Osteoblast (primary cell): ENCODE data around the gene MYCN. TPM values are rescaled to one million over a fixed set of nuclear protein-coding genes. Genes with fewer than 3 reads are reported as not detected.

Experiments used
- DNase-seq: peaks from one replicate; pipeline ENCODE4 v3.0.0; 2011; ENCODE audit warnings: low spot score, mixed read lengths; ENCODE audit not compliant: insufficient read length; ENCODE audit errors: missing footprints
- H2AFZ ChIP-seq: 2 replicates; pipeline ENCODE4 v1.6.0; 2011; ENCODE audit warnings: mild to moderate bottlenecking, low read length
- H3K27ac ChIP-seq: 2 replicates; pipeline ENCODE4 v1.5.1; 2011; ENCODE audit warnings: mild to moderate bottlenecking, low read depth, low read length, moderate library complexity
- H3K27me3 ChIP-seq: 2 replicates; pipeline ENCODE4 v1.6.0; 2012; ENCODE audit warnings: mild to moderate bottlenecking, control low read depth, inconsistent platforms, low read length, moderate library complexity; ENCODE audit not compliant: insufficient read depth
- H3K36me3 ChIP-seq: 2 replicates; pipeline ENCODE4 v1.5.1; 2011; ENCODE audit warnings: mild to moderate bottlenecking, low read length, control low read depth, moderate library complexity; ENCODE audit not compliant: insufficient read depth
- H3K4me1 ChIP-seq: 2 replicates; pipeline ENCODE4 v1.5.1; 2011; ENCODE audit warnings: mild to moderate bottlenecking, low read length, control low read depth, moderate library complexity; ENCODE audit not compliant: insufficient read depth
- H3K4me2 ChIP-seq: 2 replicates; pipeline ENCODE4 v1.6.0; 2011; ENCODE audit warnings: mild to moderate bottlenecking, low read length; ENCODE audit not compliant: insufficient read depth
- H3K4me3 ChIP-seq: fragments of 200-600 bp; sonication (generic); 3 replicates; pipeline ENCODE4 v1.5.1; 2012; ENCODE audit warnings: mild to moderate bottlenecking, low read length, inconsistent platforms; ENCODE audit not compliant: insufficient read depth
- H3K79me2 ChIP-seq: 2 replicates; pipeline ENCODE4 v1.6.0; 2012; ENCODE audit warnings: mild to moderate bottlenecking, low read length, control low read depth, inconsistent platforms; ENCODE audit not compliant: insufficient read depth
- H3K9me3 ChIP-seq: 2 replicates; pipeline ENCODE4 v1.5.1; 2011; ENCODE audit warnings: low read depth, low read length, control low read depth
- H4K20me1 ChIP-seq: 2 replicates; pipeline ENCODE4 v1.6.0; 2012; ENCODE audit warnings: mild to moderate bottlenecking, low read length, control low read depth; ENCODE audit not compliant: insufficient read depth
- total RNA-seq: library from RNA; depleted of rRNA; stranded (reverse); fragments of >200 nt; gene quantifications from 2 replicates; pipeline ENCODE4 v1.2.3, GENCODE V29; 2012
- TF ChIP-seq, protein P1 (sequence below): IDR thresholded peaks from 2 replicates; pipeline ENCODE4 v1.5.1; 2011; ENCODE audit warnings: mild to moderate bottlenecking, low read depth, low read length, moderate library complexity; ENCODE audit errors: extremely low read depth

Gene MYCN
- total RNA-seq, 1 donor, result not detected

GRCh38 chr2:15929861-15930260 lies 10.5 kb upstream of the MYCN start:
- H3K9me3 ChIP-seq, result no peaks in the 10 kb centered on the region
- TF ChIP-seq, protein P1, sequence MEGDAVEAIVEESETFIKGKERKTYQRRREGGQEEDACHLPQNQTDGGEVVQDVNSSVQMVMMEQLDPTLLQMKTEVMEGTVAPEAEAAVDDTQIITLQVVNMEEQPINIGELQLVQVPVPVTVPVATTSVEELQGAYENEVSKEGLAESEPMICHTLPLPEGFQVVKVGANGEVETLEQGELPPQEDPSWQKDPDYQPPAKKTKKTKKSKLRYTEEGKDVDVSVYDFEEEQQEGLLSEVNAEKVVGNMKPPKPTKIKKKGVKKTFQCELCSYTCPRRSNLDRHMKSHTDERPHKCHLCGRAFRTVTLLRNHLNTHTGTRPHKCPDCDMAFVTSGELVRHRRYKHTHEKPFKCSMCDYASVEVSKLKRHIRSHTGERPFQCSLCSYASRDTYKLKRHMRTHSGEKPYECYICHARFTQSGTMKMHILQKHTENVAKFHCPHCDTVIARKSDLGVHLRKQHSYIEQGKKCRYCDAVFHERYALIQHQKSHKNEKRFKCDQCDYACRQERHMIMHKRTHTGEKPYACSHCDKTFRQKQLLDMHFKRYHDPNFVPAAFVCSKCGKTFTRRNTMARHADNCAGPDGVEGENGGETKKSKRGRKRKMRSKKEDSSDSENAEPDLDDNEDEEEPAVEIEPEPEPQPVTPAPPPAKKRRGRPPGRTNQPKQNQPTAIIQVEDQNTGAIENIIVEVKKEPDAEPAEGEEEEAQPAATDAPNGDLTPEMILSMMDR, result no peak
- H3K79me2 ChIP-seq, result no peaks in the 10 kb centered on the region
- H3K27me3 ChIP-seq, result no peaks in the 10 kb centered on the region
- no peak for DNase-seq
- no peak overlapping the region for H2AFZ ChIP-seq
- H3K36me3 ChIP-seq, result no peaks in the 10 kb centered on the region
- no peaks in the 10 kb centered on the region for H3K4me1 ChIP-seq
- H3K4me2 ChIP-seq, result no peak overlapping the region
- no peak overlapping the region for H3K4me3 ChIP-seq
- no peak overlapping the region for H3K27ac ChIP-seq
- no peaks in the 10 kb centered on the region for H4K20me1 ChIP-seq

DNA sequence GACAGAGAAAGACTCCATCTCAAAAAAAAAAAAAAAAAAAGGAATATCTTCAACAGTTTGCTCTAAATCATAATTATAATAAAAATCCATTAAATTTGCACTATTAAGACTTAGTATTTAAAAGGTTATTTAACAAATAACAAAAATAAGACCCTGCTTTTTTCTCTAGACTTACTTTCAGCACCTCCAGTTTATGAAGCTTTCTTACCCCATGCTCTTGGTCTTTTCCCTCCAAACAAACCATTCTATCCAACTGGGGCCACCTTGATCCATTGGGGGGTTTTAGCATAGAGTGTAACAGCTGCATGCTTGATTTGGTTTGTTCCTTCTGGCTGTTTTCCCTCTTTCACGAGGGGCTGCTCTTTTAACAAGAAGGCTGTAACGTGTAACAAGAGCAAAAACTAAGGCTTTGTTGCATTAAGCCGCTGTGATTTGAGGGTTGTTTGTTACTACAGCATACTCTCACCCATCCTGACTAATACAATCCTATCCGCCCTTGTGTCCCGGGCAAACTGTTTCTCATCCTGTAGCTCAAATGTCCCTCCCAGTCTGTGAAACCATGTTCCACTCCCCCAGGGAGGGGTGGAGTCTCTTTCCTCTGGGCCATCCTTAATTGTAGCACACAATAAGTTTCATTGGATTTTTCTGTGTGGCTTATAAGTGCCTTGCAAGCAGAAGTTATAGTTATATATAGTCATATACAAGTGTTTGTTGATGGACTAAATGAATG lies 9.6 kb upstream of the MYCN start:
- Histone ChIP-seq H3K4me3 (no peak overlapping the region), H3K9me3 (no peaks in the 10 kb centered on the region), H3K4me2 (no peak overlapping the region), H3K36me3 (no peaks in the 10 kb centered on the region), H3K27me3 (no peaks in the 10 kb centered on the region), H3K27ac (no peak overlapping the region), H3K4me1 (no peaks in the 10 kb centered on the region), H4K20me1 (no peaks in the 10 kb centered on the region), H3K79me2 (no peaks in the 10 kb centered on the region), H2AFZ (no peak overlapping the region)
- no peak for DNase-seq
- TF ChIP-seq, protein P1, result no peak

DNA sequence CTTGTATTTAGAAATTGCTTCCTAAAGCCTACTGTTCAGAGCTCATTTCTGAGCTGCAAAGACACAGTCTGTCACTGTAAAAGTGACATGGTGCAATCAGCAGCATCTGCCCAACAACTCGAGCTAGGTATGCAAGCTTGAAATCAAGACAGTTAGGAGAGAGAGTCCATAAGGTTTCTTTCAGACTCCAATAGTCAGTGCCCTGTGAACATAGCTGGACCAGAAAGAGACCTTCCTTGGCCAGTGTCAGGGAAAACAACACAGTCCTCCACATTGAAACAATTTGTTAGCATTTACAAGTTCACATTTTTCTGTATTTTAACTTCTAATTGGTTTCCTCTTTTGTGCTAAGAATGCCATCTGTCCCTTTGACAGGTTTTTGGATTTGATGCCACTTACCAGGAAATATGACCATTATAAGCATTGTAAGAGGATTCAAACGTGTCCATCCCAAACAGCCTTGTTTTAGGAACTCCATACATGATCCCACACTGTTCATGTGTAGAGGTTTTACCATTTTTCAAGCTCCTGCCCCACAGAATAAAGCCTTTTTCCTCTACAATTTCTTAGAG lies 8.9 kb upstream of the MYCN start:
- Histone ChIP-seq H3K9me3 (no peaks in the 10 kb centered on the region), H3K79me2 (no peaks in the 10 kb centered on the region), H3K27ac (no peak overlapping the region), H4K20me1 (no peaks in the 10 kb centered on the region), H3K4me2 (no peak overlapping the region), H3K4me1 (no peaks in the 10 kb centered on the region), H2AFZ (no peak overlapping the region), H3K36me3 (no peaks in the 10 kb centered on the region), H3K4me3 (no peak overlapping the region), H3K27me3 (no peaks in the 10 kb centered on the region)
- TF ChIP-seq, protein P1, result no peak
- no peak for DNase-seq

- no peaks in the 10 kb centered on the region for H3K36me3 ChIP-seq
- no peak for DNase-seq
These were observed 8.4 kb upstream of the MYCN start for GRCh38 chr2:15931950-15932349.

More at GRCh38 chr2:15931950-15932349, 8.4 kb upstream of the MYCN start:
- Histone ChIP-seq H3K27ac (no peak overlapping the region), H4K20me1 (no peaks in the 10 kb centered on the region), H3K27me3 (no peaks in the 10 kb centered on the region), H3K4me3 (no peak overlapping the region), H3K4me1 (no peaks in the 10 kb centered on the region), H3K9me3 (no peaks in the 10 kb centered on the region), H3K4me2 (no peak overlapping the region), H3K79me2 (no peaks in the 10 kb centered on the region), H2AFZ (no peak overlapping the region)
- TF ChIP-seq, protein P1, result no peak
